Measurements from ENCODE around the gene EFEMP2.

GRCh38 chr11:65872586-65873317 lies at the start of gene EFEMP2:
- TF ChIP-seq, protein P1, sequence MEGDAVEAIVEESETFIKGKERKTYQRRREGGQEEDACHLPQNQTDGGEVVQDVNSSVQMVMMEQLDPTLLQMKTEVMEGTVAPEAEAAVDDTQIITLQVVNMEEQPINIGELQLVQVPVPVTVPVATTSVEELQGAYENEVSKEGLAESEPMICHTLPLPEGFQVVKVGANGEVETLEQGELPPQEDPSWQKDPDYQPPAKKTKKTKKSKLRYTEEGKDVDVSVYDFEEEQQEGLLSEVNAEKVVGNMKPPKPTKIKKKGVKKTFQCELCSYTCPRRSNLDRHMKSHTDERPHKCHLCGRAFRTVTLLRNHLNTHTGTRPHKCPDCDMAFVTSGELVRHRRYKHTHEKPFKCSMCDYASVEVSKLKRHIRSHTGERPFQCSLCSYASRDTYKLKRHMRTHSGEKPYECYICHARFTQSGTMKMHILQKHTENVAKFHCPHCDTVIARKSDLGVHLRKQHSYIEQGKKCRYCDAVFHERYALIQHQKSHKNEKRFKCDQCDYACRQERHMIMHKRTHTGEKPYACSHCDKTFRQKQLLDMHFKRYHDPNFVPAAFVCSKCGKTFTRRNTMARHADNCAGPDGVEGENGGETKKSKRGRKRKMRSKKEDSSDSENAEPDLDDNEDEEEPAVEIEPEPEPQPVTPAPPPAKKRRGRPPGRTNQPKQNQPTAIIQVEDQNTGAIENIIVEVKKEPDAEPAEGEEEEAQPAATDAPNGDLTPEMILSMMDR (IDR thresholded peaks at IDR 0.05; ENCODE audit: insufficient read depth, low read depth, low read length) = no peak
- no peak for TF ChIP-seq EZH2 (IDR thresholded peaks at IDR 0.05; ENCODE audit: insufficient read depth, low read length)
